ENCODE measurements around the gene TCAIM.

The TCAIM gene

DNA sequence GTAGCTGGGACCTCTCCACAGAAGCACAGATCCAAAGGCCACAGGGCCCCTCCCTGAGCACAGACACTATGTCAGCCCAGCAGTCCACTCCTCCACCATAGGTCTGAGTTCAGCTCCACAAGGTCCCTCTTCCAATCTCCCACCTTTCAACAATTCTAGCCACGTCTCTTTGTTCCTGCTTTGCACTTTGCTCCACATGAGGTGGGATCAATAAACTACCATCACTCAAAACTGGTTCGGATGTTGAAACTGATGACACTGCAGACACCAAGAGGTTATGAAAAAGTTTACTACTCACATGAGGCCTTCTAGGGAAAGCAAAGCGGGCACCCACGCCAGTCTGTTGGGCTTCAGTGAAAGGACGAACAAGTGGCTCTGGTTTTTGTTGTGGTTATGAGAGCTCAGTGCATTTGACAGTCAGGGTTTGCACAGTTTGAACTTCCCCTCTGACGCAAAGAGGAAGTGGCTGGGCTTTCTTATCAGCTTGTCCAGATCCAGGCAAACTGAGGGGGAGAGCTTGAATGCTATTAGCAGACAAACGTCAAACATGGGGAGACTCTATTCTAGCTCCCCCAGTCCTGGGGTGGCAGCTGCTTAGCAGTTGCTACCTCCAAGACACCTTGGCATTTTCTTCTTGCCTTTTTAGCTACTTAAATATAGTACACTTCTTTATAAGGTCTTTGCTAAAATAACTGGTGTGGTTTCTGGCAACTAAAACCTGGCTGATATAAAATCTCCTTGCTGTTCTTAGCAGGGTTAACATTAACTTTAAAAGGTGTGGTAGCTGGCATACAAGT lies 101.1 kb downstream of the TCAIM start:
- Histone ChIP-seq H3K4me1 (ENCODE audit: control insufficient read depth, insufficient read depth, low read length) (no peaks in the 10 kb centered on the region), H3K36me3 (ENCODE audit: control insufficient read depth in 2 of 2, insufficient read depth in 1 of 2, low read length in 2 of 2) (peaks cover 0 to 29% of the 10 kb centered on the region in 2 experiments; a peak in 1 of 3 replicates), H3K27ac (ENCODE audit: extremely low read depth, low read depth, low read length) (no peak overlapping the region), H3K9me3 (ENCODE audit: control insufficient read depth, insufficient read depth, low read depth, low read length) (no peaks in the 10 kb centered on the region), H3K4me3 (ENCODE audit: low read depth, low read length) (no peak overlapping the region)
- ChIA-PET POLR2A (no interaction called here), CTCF (no interaction called here)
- TF ChIP-seq ZNF610 (tag by site-specific recombination; IDR thresholded peaks at IDR 0.05; ENCODE audit: borderline replicate concordance) (no peak), RBAK (tag by site-specific recombination; IDR thresholded peaks at IDR 0.05) (no peak), ZNF350 (tag by site-specific recombination; IDR thresholded peaks at IDR 0.05) (no peak), ZNF10 (tag by site-specific recombination; IDR thresholded peaks at IDR 0.05) (no peak), ZNF664 (tag by site-specific recombination; IDR thresholded peaks at IDR 0.05) (no peak), CTCF (tag by site-specific recombination; IDR thresholded peaks at IDR 0.05) (no peak), ZNF391 (tag by site-specific recombination; IDR thresholded peaks at IDR 0.05; ENCODE audit: borderline replicate concordance, low read depth) (no peak), BCL11A (tag by site-specific recombination; IDR thresholded peaks at IDR 0.05; ENCODE audit: low read depth) (no peak)

GRCh38 chr3:44442596-44443309 lies 104.2 kb downstream of the TCAIM start:
- CTCF ChIA-PET: interaction anchor here (0.7 kb wide), 1 partner anchor 90 kb away, joined by 4 read pairs; no protein-coding TSS in a partner anchor
- TF ChIP-seq, protein P1, sequence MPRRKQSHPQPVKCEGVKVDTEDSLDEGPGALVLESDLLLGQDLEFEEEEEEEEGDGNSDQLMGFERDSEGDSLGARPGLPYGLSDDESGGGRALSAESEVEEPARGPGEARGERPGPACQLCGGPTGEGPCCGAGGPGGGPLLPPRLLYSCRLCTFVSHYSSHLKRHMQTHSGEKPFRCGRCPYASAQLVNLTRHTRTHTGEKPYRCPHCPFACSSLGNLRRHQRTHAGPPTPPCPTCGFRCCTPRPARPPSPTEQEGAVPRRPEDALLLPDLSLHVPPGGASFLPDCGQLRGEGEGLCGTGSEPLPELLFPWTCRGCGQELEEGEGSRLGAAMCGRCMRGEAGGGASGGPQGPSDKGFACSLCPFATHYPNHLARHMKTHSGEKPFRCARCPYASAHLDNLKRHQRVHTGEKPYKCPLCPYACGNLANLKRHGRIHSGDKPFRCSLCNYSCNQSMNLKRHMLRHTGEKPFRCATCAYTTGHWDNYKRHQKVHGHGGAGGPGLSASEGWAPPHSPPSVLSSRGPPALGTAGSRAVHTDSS (tag by site-specific recombination; IDR thresholded peaks at IDR 0.05): no peak
- TF ChIP-seq SCRT2 (tag by site-specific recombination; IDR thresholded peaks at IDR 0.05) (no peak), MEIS1 (CRISPR knock-in tag; IDR thresholded peaks at IDR 0.05; ENCODE audit: borderline replicate concordance) (no peak), ZNF585B (tag by site-specific recombination; IDR thresholded peaks at IDR 0.05) (no peak)
- Histone ChIP-seq H3K4me1 (ENCODE audit: control insufficient read depth, insufficient read depth, low read length) (no peaks in the 10 kb centered on the region), H3K9me3 (ENCODE audit: control insufficient read depth, insufficient read depth, low read depth, low read length) (no peaks in the 10 kb centered on the region), H3K36me3 (ENCODE audit: control insufficient read depth in 2 of 2, insufficient read depth in 1 of 2, low read length in 2 of 2) (peaks cover 0 to 60% of the 10 kb centered on the region in 2 experiments; a peak in 1 of 3 replicates), H3K27ac (ENCODE audit: extremely low read depth, low read depth, low read length) (no peak overlapping the region), H3K4me3 (ENCODE audit: low read depth, low read length) (no peak overlapping the region)
- POLR2A ChIA-PET: no interaction called here

- TF ChIP-seq MZF1 (tag by site-specific recombination; IDR thresholded peaks at IDR 0.05; ENCODE audit: borderline replicate concordance) (no peak), HOXA7 (CRISPR knock-in tag; IDR thresholded peaks at IDR 0.05; ENCODE audit: borderline replicate concordance) (no peak), ZNF202 (tag by site-specific recombination; IDR thresholded peaks at IDR 0.05; ENCODE audit: borderline replicate concordance) (no peak), YY2 (tag by site-specific recombination; IDR thresholded peaks at IDR 0.05) (no peak), ZNF544 (tag by site-specific recombination; IDR thresholded peaks at IDR 0.05) (no peak), CTCF (tag by site-specific recombination; IDR thresholded peaks at IDR 0.05) (no peak)
- CTCF ChIA-PET: interaction anchor here (1.0 kb wide), 1 partner anchor 121 kb away, joined by 4 read pairs; no protein-coding TSS in a partner anchor
Measured at GRCh38 chr3:44444437-44444836, 105.9 kb downstream of the TCAIM start.

More at GRCh38 chr3:44444437-44444836, 105.9 kb downstream of the TCAIM start:
- Histone ChIP-seq H3K9me3 (ENCODE audit: control insufficient read depth, insufficient read depth, low read depth, low read length) (no peaks in the 10 kb centered on the region), H3K36me3 (ENCODE audit: control insufficient read depth in 2 of 2, insufficient read depth in 1 of 2, low read length in 2 of 2) (peaks cover 8 to 74% of the 10 kb centered on the region in 2 experiments), H3K4me3 (ENCODE audit: low read depth, low read length) (no peak overlapping the region), H3K27ac (ENCODE audit: extremely low read depth, low read depth, low read length) (no peak overlapping the region), H3K4me1 (ENCODE audit: control insufficient read depth, insufficient read depth, low read length) (no peaks in the 10 kb centered on the region)
- POLR2A ChIA-PET: no interaction called here

All from HEK293 (cell line).